Measurements from ENCODE around the gene HES4.
"Not testable (repeated sequence)": the region's sequence is repeated elsewhere in the genome, so short reads cannot be mapped to it uniquely, and the experiment has no call there.

DNA sequence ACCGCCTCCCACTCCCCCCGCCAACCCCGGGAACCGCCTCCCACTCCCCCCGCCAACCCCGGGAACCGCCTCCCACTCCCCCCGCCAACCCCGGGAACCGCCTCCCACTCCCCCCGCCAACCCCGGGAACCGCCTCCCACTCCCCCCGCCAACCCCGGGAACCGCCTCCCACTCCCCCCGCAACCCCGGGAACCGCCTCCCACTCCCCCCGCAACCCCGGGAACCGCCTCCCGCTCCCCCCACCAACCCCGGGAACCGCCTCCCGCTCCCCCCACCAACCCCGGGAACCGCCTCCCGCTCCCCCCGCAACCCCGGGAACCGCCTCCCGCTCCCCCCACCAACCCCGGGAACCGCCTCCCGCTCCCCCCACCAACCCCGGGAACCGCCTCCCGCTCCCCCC is 23.1 kb downstream of the HES4 start:
- TF ChIP-seq, protein P1, sequence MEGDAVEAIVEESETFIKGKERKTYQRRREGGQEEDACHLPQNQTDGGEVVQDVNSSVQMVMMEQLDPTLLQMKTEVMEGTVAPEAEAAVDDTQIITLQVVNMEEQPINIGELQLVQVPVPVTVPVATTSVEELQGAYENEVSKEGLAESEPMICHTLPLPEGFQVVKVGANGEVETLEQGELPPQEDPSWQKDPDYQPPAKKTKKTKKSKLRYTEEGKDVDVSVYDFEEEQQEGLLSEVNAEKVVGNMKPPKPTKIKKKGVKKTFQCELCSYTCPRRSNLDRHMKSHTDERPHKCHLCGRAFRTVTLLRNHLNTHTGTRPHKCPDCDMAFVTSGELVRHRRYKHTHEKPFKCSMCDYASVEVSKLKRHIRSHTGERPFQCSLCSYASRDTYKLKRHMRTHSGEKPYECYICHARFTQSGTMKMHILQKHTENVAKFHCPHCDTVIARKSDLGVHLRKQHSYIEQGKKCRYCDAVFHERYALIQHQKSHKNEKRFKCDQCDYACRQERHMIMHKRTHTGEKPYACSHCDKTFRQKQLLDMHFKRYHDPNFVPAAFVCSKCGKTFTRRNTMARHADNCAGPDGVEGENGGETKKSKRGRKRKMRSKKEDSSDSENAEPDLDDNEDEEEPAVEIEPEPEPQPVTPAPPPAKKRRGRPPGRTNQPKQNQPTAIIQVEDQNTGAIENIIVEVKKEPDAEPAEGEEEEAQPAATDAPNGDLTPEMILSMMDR (IDR thresholded peaks at IDR 0.05) = not testable (repeated sequence)
- not testable (repeated sequence) for TF ChIP-seq POLR2AphosphoS5, POLR2A (IDR thresholded peaks at IDR 0.05)
